SU-DHL-6 (cell line): ENCODE results near the gene RAPGEFL1.

ENCODE experiments used
- H2AFZ ChIP-seq: fragments of 200-600 bp; sonication (generic); 2 replicates; pipeline ENCODE4 v1.6.1; 2014; ENCODE audit warnings: low read depth, mild to moderate bottlenecking, moderate library complexity, mixed read lengths, antibody characterized with exemption, low read length; ENCODE audit not compliant: severe bottlenecking
- H3F3A ChIP-seq: fragments of 200-600 bp; shearing (Covaris generic); 2 replicates; pipeline ENCODE4 v1.6.0; 2016; ENCODE audit warnings: antibody characterized with exemption, mild to moderate bottlenecking; ENCODE audit not compliant: insufficient read depth
- H3K27ac ChIP-seq: fragments of 200-600 bp; sonication (generic); 2 replicates; pipeline ENCODE4 v1.5.1; 2016; ENCODE audit warnings: low read depth, mild to moderate bottlenecking, low read length, moderate library complexity, mixed read lengths
- H3K27me3 ChIP-seq: fragments of 200-600 bp; sonication (generic), shearing (Covaris generic); 2 replicates; pipeline ENCODE4 v1.6.0; 2014; ENCODE audit warnings: mild to moderate bottlenecking, low read length
- H3K36me3 ChIP-seq: fragments of 200-600 bp; sonication (generic); 2 replicates; pipeline ENCODE4 v1.6.1; 2014; ENCODE audit warnings: mild to moderate bottlenecking, low read length, mixed read lengths
- H3K4me2 ChIP-seq: fragments of 300-600, 200-600 bp; shearing (Covaris generic), sonication (generic); 2 replicates; pipeline ENCODE4 v1.6.0; 2014; ENCODE audit warnings: low read length, low read depth, mild to moderate bottlenecking; ENCODE audit not compliant: poor library complexity, severe bottlenecking
- H3K4me3 ChIP-seq: fragments of 200-600 bp; sonication (generic); 2 replicates; pipeline ENCODE4 v1.5.1; 2014; ENCODE audit warnings: antibody characterized with exemption, low read length, mild to moderate bottlenecking, mixed read lengths; ENCODE audit not compliant: insufficient read depth, poor library complexity, severe bottlenecking
- H3K79me2 ChIP-seq: fragments of 200-600 bp; sonication (generic); 2 replicates; pipeline ENCODE4 v1.6.1; 2014; ENCODE audit warnings: mild to moderate bottlenecking, low read length, moderate library complexity; ENCODE audit not compliant: insufficient read depth
- H3K9ac ChIP-seq: fragments of 200-600 bp; sonication (generic); 2 replicates; pipeline ENCODE4 v1.7.0; 2014; ENCODE audit warnings: mild to moderate bottlenecking, low read length
- H3K9me2 ChIP-seq: fragments of 200-600 bp; sonication (generic); replicated peaks from 2 replicates; pipeline ENCODE4 v1.6.1; 2014; ENCODE audit warnings: low read length; ENCODE audit not compliant: insufficient read depth
- H3K9me3 ChIP-seq: fragments of 200-600 bp; sonication (generic); 2 replicates; pipeline ENCODE4 v1.6.1; 2014; ENCODE audit warnings: low read length, mixed read lengths; ENCODE audit not compliant: insufficient read depth
- H4K20me1 ChIP-seq: fragments of 200-600 bp; sonication (generic); 2 replicates; pipeline ENCODE4 v1.6.1; 2014; ENCODE audit warnings: low read depth, mild to moderate bottlenecking, antibody characterized with exemption, low read length, moderate library complexity, mixed read lengths
- EZH2phosphoT487 ChIP-seq: fragments of 200-600 bp; sonication (generic), shearing (Covaris generic); conservative IDR thresholded peaks from 2 replicates; pipeline ENCODE4 v1.6.1; 2018; ENCODE audit warnings: mild to moderate bottlenecking, antibody characterized with exemption, low read length, moderate library complexity, mixed read lengths
- TF ChIP-seq, protein P1 (sequence below): fragments of 200-600 bp; sonication (generic); IDR thresholded peaks from one replicate; pipeline ENCODE4 v1.5.1; 2017; ENCODE audit warnings: antibody characterized with exemption, mild to moderate bottlenecking, low read length, moderate library complexity; ENCODE audit not compliant: insufficient read depth, poor library complexity, severe bottlenecking

RAPGEFL1 gene

DNA sequence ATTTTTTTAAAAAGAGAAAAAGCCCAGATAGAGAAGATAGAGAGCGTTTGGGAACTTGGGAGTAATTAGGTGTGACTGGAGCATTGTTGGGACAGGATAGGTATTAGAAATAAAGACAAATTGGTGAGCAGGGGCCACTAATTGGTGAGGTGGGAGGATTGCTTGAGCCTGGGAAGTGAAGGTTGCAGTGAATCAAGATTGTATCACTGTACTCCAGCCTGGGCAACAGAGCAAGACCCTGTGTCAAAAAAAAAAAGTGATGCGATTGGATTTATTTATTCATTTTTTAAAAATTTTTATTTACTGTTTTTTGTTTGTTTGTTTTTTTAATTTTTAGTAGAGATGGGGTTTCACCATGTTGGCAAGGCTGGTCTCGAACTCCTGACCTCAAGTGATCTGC is 31.8 kb upstream of the RAPGEFL1 start:
- H3F3A ChIP-seq = no peaks in the 10 kb centered on the region; the same call in 1 of the 2 replicates
- H3K4me3 ChIP-seq = no peak overlapping the region
- no peak overlapping the region for H3K4me2 ChIP-seq
- H3K79me2 ChIP-seq = peaks cover 54% of the 10 kb centered on the region
- H4K20me1 ChIP-seq = no peaks in the 10 kb centered on the region
- peaks cover 9% of the 10 kb centered on the region; the same call in 1 of the 2 replicates for H3K36me3 ChIP-seq
- TF ChIP-seq EZH2phosphoT487 = no peak
- TF ChIP-seq, protein P1, sequence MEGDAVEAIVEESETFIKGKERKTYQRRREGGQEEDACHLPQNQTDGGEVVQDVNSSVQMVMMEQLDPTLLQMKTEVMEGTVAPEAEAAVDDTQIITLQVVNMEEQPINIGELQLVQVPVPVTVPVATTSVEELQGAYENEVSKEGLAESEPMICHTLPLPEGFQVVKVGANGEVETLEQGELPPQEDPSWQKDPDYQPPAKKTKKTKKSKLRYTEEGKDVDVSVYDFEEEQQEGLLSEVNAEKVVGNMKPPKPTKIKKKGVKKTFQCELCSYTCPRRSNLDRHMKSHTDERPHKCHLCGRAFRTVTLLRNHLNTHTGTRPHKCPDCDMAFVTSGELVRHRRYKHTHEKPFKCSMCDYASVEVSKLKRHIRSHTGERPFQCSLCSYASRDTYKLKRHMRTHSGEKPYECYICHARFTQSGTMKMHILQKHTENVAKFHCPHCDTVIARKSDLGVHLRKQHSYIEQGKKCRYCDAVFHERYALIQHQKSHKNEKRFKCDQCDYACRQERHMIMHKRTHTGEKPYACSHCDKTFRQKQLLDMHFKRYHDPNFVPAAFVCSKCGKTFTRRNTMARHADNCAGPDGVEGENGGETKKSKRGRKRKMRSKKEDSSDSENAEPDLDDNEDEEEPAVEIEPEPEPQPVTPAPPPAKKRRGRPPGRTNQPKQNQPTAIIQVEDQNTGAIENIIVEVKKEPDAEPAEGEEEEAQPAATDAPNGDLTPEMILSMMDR = no peak
- H3K27ac ChIP-seq = no peak overlapping the region
- H3K9ac ChIP-seq = no peak overlapping the region
- H3K9me2 ChIP-seq = no peaks in the 10 kb centered on the region
- H3K9me3 ChIP-seq = no peaks in the 10 kb centered on the region
- H2AFZ ChIP-seq = no peak overlapping the region
- H3K27me3 ChIP-seq = no peaks in the 10 kb centered on the region

DNA sequence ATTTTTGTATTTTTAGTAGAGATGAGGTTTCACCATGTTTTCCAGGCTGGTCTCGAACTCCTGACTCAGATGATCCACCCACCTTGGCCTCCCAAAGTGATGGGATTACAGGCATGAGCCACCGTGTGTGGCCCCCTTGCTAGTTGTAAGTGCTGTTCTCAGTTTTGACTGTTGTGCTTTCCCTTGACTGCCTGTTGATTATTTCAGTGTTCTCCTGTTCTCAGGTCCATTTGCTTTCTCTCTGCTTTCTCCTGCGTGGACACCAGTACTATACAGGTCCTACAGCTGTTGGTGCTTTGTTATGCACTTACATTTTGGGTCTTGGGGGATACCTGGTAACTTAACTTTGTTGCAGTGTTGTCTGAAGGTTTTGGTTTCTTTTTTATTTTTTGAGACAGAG is 28.7 kb upstream of the RAPGEFL1 start:
- Histone ChIP-seq H3K9me2 (no peaks in the 10 kb centered on the region), H3K9me3 (no peaks in the 10 kb centered on the region), H3K79me2 (peaks cover 48% of the 10 kb centered on the region), H3K4me2 (no peak overlapping the region), H3K36me3 (peaks cover 10% of the 10 kb centered on the region; the same call in 1 of the 2 replicates), H3K9ac (no peak overlapping the region), H3K27ac (no peak overlapping the region), H3K27me3 (no peaks in the 10 kb centered on the region), H3K4me3 (no peak overlapping the region), H3F3A (no peaks in the 10 kb centered on the region; the same call in 1 of the 2 replicates), H4K20me1 (no peaks in the 10 kb centered on the region), H2AFZ (no peak overlapping the region)
- TF ChIP-seq, protein P1 = no peak
- TF ChIP-seq EZH2phosphoT487 = no peak

GRCh38 chr17:40150276-40150675 is 27.0 kb upstream of the RAPGEFL1 start:
- Histone ChIP-seq H4K20me1 (no peaks in the 10 kb centered on the region), H3K9me2 (no peaks in the 10 kb centered on the region), H3K36me3 (peaks cover 13% of the 10 kb centered on the region; the same call in 1 of the 2 replicates), H2AFZ (no peak overlapping the region), H3K9ac (no peak overlapping the region), H3K27ac (no peak overlapping the region), H3K4me3 (no peak overlapping the region), H3K79me2 (peaks cover 54% of the 10 kb centered on the region), H3K27me3 (no peaks in the 10 kb centered on the region), H3K9me3 (no peaks in the 10 kb centered on the region), H3K4me2 (no peak overlapping the region), H3F3A (no peaks in the 10 kb centered on the region; the same call in 1 of the 2 replicates)
- TF ChIP-seq, protein P1 = no peak
- no peak for TF ChIP-seq EZH2phosphoT487
